IMR-90 (cell line): Measurements from ENCODE around the gene CNBD2. TPM values are rescaled to one million over a fixed set of nuclear protein-coding genes. Genes with fewer than 3 reads are reported as not detected.

Experiments used
- ATAC-seq: fragments of 200-7000 bp; cut with Tn5 transposase; 2 replicates; pipeline ENCODE4 v1.9.1; 2020; ENCODE audit warnings: low read depth, mild to moderate bottlenecking, moderate library complexity
- BruUV-seq: library from RNA; stranded (reverse); fragments of 400-500 nt; replicated peaks from 2 replicates; lab custom pipeline; 2021; lab: Mats Ljungman, UMichigan
- CTCF ChIA-PET: fragments of 300-600 bp; formaldehyde crosslinking; extraction: SDS; loops from one replicate; lab custom pipeline; 2021; ENCODE audit warnings: antibody characterized with exemption; lab: Yijun Ruan, JAX
- POLR2A ChIA-PET: fragments of 300-600 bp; sonication (Branson Sonifier 250); formaldehyde crosslinking; loops from one replicate; lab custom pipeline; 2022; ENCODE audit warnings: antibody characterized with exemption; ENCODE audit not compliant: unreplicated experiment; lab: Charles Lee
- DNase-seq: peaks from one replicate; pipeline ENCODE4 v3.0.0; 2013
- H2AFZ ChIP-seq: replicated peaks from 2 replicates; pipeline ENCODE3; 2013; ENCODE audit warnings: low read length, mild to moderate bottlenecking; ENCODE audit not compliant: poor library complexity
- H2AK5ac ChIP-seq: 2 replicates; pipeline ENCODE4 v1.6.1; 2013; ENCODE audit warnings: low read depth, low read length, inconsistent platforms
- H2AK9ac ChIP-seq: replicated peaks from 2 replicates; pipeline ENCODE3; 2013; ENCODE audit warnings: mild to moderate bottlenecking, low read depth, low read length, moderate library complexity; ENCODE audit not compliant: poor library complexity
- H2BK120ac ChIP-seq: 2 replicates; pipeline ENCODE4 v1.6.1; 2013; ENCODE audit warnings: low read depth, low read length, inconsistent platforms
- H2BK15ac ChIP-seq: 3 replicates; pipeline ENCODE4 v1.6.1; 2013; ENCODE audit warnings: low read depth, low read length, inconsistent platforms
- H2BK20ac ChIP-seq: 2 replicates; pipeline ENCODE4 v1.6.1; 2013; ENCODE audit warnings: low read depth, mild to moderate bottlenecking, inconsistent platforms, low read length, moderate library complexity
- H2BK5ac ChIP-seq: 2 replicates; pipeline ENCODE4 v1.6.1; 2013; ENCODE audit warnings: mild to moderate bottlenecking, low read depth, low read length, inconsistent platforms; ENCODE audit not compliant: poor library complexity, severe bottlenecking
- H3K14ac ChIP-seq: replicated peaks from 2 replicates; pipeline ENCODE4 v1.6.1; 2013; ENCODE audit warnings: low read depth, low read length, inconsistent platforms
- H3K18ac ChIP-seq: 2 replicates; pipeline ENCODE4 v1.6.1; 2013; ENCODE audit warnings: low read depth, low read length, control low read depth
- H3K23ac ChIP-seq: 2 replicates; pipeline ENCODE4 v1.6.1; 2013; ENCODE audit warnings: low read depth, low read length, inconsistent platforms
- H3K27ac ChIP-seq: 2 replicates; pipeline ENCODE4 v1.5.1; 2013; ENCODE audit warnings: mild to moderate bottlenecking, control low read depth, low read length; ENCODE audit not compliant: insufficient read depth
- H3K27me3 ChIP-seq: 2 replicates; pipeline ENCODE4 v1.6.1; 2013; ENCODE audit warnings: low read length; ENCODE audit not compliant: control insufficient read depth, insufficient read depth
- H3K36me3 ChIP-seq: 2 replicates; pipeline ENCODE4 v1.6.1; 2013; ENCODE audit warnings: low read length, mixed read lengths; ENCODE audit not compliant: control insufficient read depth, insufficient read depth
- H3K4ac ChIP-seq: 2 replicates; pipeline ENCODE4 v1.6.1; 2013; ENCODE audit warnings: low read depth, low read length, inconsistent platforms
- H3K4me1 ChIP-seq: 2 replicates; pipeline ENCODE4 v1.6.1; 2013; ENCODE audit warnings: low read length, mixed read lengths; ENCODE audit not compliant: control insufficient read depth, insufficient read depth
- H3K4me2 ChIP-seq: 2 replicates; pipeline ENCODE4 v1.6.1; 2013; ENCODE audit warnings: low read depth, mild to moderate bottlenecking, control low read depth, low read length, moderate library complexity
- H3K4me3 ChIP-seq: 2 replicates; pipeline ENCODE4 v1.5.1; 2013; ENCODE audit warnings: low read depth, mild to moderate bottlenecking, control low read depth, low read length, moderate library complexity; ENCODE audit not compliant: insufficient read depth
- H3K56ac ChIP-seq: 2 replicates; pipeline ENCODE4 v1.6.1; 2013; ENCODE audit warnings: low read length, inconsistent platforms; ENCODE audit not compliant: insufficient read depth; ENCODE audit errors: extremely low read depth
- H3K79me1 ChIP-seq, 2 experiments: 2 replicates each; pipeline ENCODE4 v1.6.1; 2013; ENCODE audit warnings: low read length in 2 of 2, inconsistent platforms in 1 of 2, low read depth in 1 of 2
- H3K9ac ChIP-seq: 2 replicates; pipeline ENCODE4 v1.6.1; 2013; ENCODE audit warnings: low read depth, low read length, control low read depth
- H3K9me1 ChIP-seq: 2 replicates; pipeline ENCODE4 v1.6.1; 2013; ENCODE audit warnings: low read length, inconsistent platforms; ENCODE audit not compliant: insufficient read depth
- H3K9me3 ChIP-seq: 2 replicates; pipeline ENCODE4 v1.6.1; 2013; ENCODE audit warnings: low read length; ENCODE audit not compliant: control insufficient read depth, insufficient read depth
- H4K20me1 ChIP-seq: 2 replicates; pipeline ENCODE4 v1.6.1; 2013; ENCODE audit warnings: low read length, inconsistent platforms; ENCODE audit not compliant: insufficient read depth
- H4K5ac ChIP-seq: 2 replicates; pipeline ENCODE4 v1.6.1; 2013; ENCODE audit warnings: mild to moderate bottlenecking, low read depth, low read length, control low read depth
- H4K8ac ChIP-seq, 2 experiments: 2 replicates each; pipeline ENCODE4 v1.6.1; 2013; ENCODE audit warnings: low read depth in 2 of 2, low read length in 2 of 2, control low read depth in 1 of 2, inconsistent platforms in 1 of 2
- H4K91ac ChIP-seq: 2 replicates; pipeline ENCODE4 v1.6.1; 2013; ENCODE audit warnings: low read depth, low read length, inconsistent platforms; ENCODE audit not compliant: insufficient read depth
- CEBPB ChIP-seq: IDR thresholded peaks from 2 replicates; pipeline ENCODE4 v1.6.1; 2012; ENCODE audit warnings: low read depth, low read length, improper control_type of control experiment
- NFE2L2 ChIP-seq: fragments of 150-350 bp; IDR thresholded peaks from 2 replicates; pipeline ENCODE4 v1.6.1; 2016; ENCODE audit warnings: low read depth, mild to moderate bottlenecking, low read length
- RCOR1 ChIP-seq: IDR thresholded peaks from 2 replicates; pipeline ENCODE4 v1.6.1; 2012; ENCODE audit warnings: mild to moderate bottlenecking, low read length, improper control_type of control experiment; ENCODE audit not compliant: insufficient replicate concordance
- WGBS, 2 experiments: methylation state at CpG; one replicate each; pipeline versions ENCODE4 v1.1.5 to v1.1.7; 2013; ENCODE audit warnings: missing lambda C conversion rate in 2 of 2; ENCODE audit not compliant: insufficient read length in 1 of 2; ENCODE audit errors: extremely low coverage in 2 of 2; 5-methylcytosine and 5-hydroxymethylcytosine counted together
- dilution Hi-C: fragments of 300-500 bp; cut with HindIII; formaldehyde crosslinking; loops from one replicate; pipeline ENCODE4 v1.14.3; 2018; ENCODE audit warnings: low sequenced_read_pairs; ENCODE audit not compliant: unreplicated experiment
- in situ Hi-C: fragments of 300-500 bp; cut with MboI; formaldehyde crosslinking; loops from 3 replicates; pipeline ENCODE4 v1.14.3; 2019; ENCODE audit warnings: low sequenced_read_pairs, inconsistent platforms, mixed read lengths
- intact Hi-C: fragments of 100-400 bp; cut with micrococcal nuclease; formaldehyde crosslinking; loops from 2 replicates; pipeline ENCODE4 v1.10.0; 2022
- polyA plus RNA-seq, 3 experiments: library from polyadenylated mRNA; depleted of rRNA; stranded (reverse); fragments of >200 nt; gene quantifications; 2 replicates each; pipeline ENCODE4 v1.2.3, GENCODE V29; 2012; ENCODE audit warnings: low replicate concordance in 1 of 3
- total RNA-seq: library from RNA; depleted of rRNA; stranded (reverse); fragments of >200 nt; gene quantifications from 2 replicates; pipeline ENCODE4 v1.2.3, GENCODE V29; 2012

The CNBD2 gene
- total and polyA plus RNA-seq, 2 of the 4 experiments (the other 2 are of a cell fraction), result 0.90 to 1.7 TPM

GRCh38 chr20:35952480-35953386 lies 15.7 kb upstream of the CNBD2 start:
- Histone ChIP-seq H3K27me3 (no peaks in the 10 kb centered on the region), H3K27ac (peak overlapping the region; percentile 85), H2AFZ (no peak overlapping the region), H2AK5ac (peak overlapping the region; percentile 37; the same call in 1 of the 2 replicates), H4K91ac (no peak overlapping the region; the same call in 1 of the 2 replicates), H4K5ac (no peak overlapping the region), H4K8ac (peak overlapping the region; percentile 32 to 66; a peak in 3 of 4 replicates), H3K4ac (peak overlapping the region; percentile 92), H3K56ac (peak overlapping the region; percentile 44), H4K20me1 (peaks cover 22% of the 10 kb centered on the region), H3K9me3 (no peaks in the 10 kb centered on the region), H3K4me1 (peaks cover 3% of the 10 kb centered on the region), H2BK20ac (no peak overlapping the region), H2BK120ac (no peak overlapping the region), H3K4me3 (peak overlapping the region; percentile 69), H3K18ac (no peak overlapping the region), H3K9ac (peak overlapping the region; percentile 87), H3K36me3 (peaks cover 6% of the 10 kb centered on the region), H3K4me2 (peak overlapping the region; percentile 98), H3K9me1 (peaks cover under 1% of the 10 kb centered on the region; the same call in 1 of the 2 replicates), H2BK15ac (no peak overlapping the region), H3K79me1 (peaks cover 5 to 43% of the 10 kb centered on the region in 2 experiments; a peak in 3 of 4 replicates), H2AK9ac (peak overlapping the region; percentile 29), H3K23ac (peak overlapping the region; percentile 43), H2BK5ac (peak overlapping the region; percentile 91), H3K14ac (peak overlapping the region; percentile 53; the same call in 1 of the 2 replicates)
- peak; percentile 66 for DNase-seq
- intact Hi-C loops, result loop anchor here (5.0 kb wide), 2 partner anchors 210 to 255 kb away; partner anchors contain the start of genes NFS1, RBM39 and ROMO1
- POLR2A ChIA-PET, result interaction anchor here (0.6 kb wide), 2 partner anchors 81 to 249 kb away, joined by 3 read pairs; no protein-coding TSS in a partner anchor
- no TSS peak for BruUV-seq
- dilution Hi-C loops, result no loop called here
- ATAC-seq, result peak; percentile 1; the same call in 1 of the 2 replicates
- CTCF ChIA-PET, result interaction anchor here (0.6 to 3.4 kb wide), 5 partner anchors 9 to 1132 kb away, joined by 3 to 12 read pairs (median 5); no protein-coding TSS in a partner anchor
- in situ Hi-C loops, result no loop called here
- TF ChIP-seq CEBPB, result peak; percentile 45; the same call in 1 of the 2 replicates
- no peak for TF ChIP-seq NFE2L2
- TF ChIP-seq RCOR1, result no peak
- 100% methylated on average over 3 of the region's 6 CpGs; no CpG with 5 or more reads in 1 of the 2 experiments for WGBS, 2 experiments
